NT2/D1 (cell line): ENCODE results near the gene PLEKHB2.

ENCODE experiments used
- SUZ12 ChIP-seq: IDR thresholded peaks from 2 replicates; pipeline ENCODE4 v1.6.1; 2011; ENCODE audit not compliant: insufficient read length, insufficient read depth; ENCODE audit errors: extremely low read depth
- YY1 ChIP-seq: IDR thresholded peaks from 2 replicates; pipeline ENCODE4 v1.6.1; 2011; ENCODE audit not compliant: insufficient read length, insufficient read depth

DNA sequence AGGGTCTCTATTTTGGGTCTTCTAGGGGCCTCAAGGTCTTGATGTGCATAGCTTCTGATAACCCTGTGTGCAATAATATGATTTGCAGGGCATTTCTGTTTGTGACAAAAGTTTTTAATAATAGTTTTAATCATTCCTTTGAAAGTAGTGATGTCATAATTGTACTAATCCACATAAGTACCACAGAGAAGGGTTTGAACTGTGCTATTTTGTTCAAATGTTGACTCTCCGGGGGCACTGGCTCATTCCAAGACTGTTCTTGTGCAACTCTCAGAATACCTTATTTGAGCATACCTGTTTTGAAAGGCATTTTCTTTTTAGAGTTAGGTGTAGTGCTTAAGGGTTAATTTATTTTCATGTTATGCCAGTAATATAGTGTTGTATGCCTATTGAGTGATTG is 41.6 kb downstream of the PLEKHB2 start:
- no peak for TF ChIP-seq YY1
- TF ChIP-seq SUZ12, result no peak
